GM18498 (cell line): Measurements from ENCODE around the gene SLC16A8.
"Not testable (repeated sequence)": the region's sequence is repeated elsewhere in the genome, so short reads cannot be mapped to it uniquely, and the experiment has no call there.

Experiments
- ATAC-seq: cut with Tn5 transposase; IDR thresholded peaks from one replicate; pipeline ENCODE4 v1.9.1; 2021; ENCODE audit warnings: mild to moderate bottlenecking, moderate library complexity; ENCODE audit not compliant: unreplicated experiment

SLC16A8 gene

DNA sequence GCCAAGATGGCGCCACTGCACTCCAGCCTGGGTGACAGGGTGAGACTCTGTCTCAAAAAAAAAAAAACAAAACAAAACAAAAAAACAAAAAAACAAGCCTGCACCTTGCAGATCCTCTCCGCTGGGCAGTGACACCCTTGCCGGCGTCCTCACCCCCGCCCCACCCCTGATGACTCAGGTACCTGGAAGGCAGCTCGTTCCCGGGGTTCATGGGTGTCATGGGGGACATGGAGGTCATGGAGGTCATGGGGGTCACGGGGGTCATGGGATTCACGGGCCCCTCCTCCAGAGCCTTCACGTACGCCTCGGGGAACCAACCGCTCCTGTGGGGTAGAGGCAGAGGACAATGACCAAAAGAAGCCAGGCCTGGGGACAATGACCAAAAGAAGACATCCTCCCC, 3.0 kb upstream of the SLC16A8 start:
- no peak for ATAC-seq

DNA sequence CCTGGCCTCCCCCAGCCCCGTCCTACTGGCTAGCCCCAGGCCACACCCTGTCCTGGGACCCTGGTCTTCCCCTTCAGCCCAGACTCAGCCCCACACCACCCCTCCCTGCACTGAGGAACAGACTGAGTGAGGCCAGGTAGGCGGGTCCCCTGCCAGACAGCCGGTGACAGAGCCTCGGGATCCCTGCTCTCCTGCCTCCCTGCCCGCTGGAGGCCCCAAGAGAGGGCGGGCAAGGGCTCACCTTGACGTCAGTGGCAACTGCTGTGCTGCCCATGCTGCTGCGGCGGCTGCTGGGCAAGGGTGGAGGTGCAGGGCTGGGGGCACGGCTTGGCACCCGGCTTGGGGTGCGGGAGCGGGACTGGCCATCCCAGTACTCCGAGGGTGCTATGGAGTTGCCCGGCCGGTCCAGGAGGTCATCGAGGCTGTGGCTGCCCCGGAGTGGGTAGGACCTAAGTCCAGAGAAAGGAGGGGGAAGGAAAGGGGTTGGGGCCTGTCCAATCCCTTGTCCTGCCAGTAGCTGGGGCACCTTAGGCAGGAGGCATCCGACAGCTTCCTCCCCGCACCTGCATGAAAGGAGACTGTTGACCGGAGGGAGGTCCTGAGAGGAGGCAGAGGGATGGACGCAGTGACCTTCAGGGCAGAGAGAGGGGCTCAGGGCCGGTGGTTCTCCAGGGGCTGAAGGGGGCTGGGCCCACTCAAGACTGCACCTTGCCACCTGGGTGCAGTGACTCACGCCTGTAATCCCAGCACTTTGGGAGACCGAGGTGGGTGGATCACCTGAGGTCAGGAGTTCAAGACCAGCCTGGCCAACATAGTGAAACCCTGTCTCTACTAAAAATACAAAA, 2.2 kb upstream of the SLC16A8 start:
- no peak for ATAC-seq

DNA sequence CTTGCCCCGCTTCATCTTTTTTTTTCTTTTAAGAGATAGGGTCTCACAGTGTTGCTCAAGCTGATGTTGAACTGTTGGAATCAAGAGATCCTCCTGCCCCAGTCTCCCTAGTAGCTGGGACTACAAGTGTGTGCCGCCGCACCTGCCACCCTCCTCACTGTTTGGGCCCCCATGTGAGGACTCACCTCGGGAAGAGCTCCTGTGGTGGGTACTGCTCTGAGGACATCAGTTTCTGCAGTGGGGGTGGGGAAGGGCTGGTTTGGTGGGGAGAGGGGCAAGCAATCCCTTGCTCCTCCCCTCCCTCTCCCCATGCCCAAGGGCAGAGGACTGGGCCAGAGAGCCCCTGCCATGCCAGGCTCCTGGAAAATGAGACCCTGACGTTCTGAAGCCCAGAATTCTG, 1.5 kb upstream of the SLC16A8 start:
- ATAC-seq = no peak

DNA sequence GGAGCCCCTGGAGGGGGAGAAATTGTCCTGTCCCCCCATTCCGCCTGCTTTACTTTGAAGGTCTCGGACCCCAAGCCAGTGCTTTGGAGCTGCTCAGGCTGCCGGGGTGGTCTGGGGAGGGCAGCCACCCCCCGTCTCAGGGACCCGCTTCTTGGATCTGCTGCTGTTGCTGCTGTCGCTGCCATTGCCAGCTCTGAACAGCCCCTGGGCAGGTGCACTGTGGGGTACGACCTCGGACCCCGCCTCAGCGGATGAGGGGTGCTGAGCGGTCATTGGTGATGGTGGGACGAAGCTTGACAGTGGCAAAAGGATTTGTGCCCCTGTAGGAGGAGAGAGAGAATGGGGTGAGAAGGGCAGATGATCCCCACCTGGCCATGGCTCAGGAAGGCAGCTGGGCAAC, 1.1 kb upstream of the SLC16A8 start:
- ATAC-seq = no peak

DNA sequence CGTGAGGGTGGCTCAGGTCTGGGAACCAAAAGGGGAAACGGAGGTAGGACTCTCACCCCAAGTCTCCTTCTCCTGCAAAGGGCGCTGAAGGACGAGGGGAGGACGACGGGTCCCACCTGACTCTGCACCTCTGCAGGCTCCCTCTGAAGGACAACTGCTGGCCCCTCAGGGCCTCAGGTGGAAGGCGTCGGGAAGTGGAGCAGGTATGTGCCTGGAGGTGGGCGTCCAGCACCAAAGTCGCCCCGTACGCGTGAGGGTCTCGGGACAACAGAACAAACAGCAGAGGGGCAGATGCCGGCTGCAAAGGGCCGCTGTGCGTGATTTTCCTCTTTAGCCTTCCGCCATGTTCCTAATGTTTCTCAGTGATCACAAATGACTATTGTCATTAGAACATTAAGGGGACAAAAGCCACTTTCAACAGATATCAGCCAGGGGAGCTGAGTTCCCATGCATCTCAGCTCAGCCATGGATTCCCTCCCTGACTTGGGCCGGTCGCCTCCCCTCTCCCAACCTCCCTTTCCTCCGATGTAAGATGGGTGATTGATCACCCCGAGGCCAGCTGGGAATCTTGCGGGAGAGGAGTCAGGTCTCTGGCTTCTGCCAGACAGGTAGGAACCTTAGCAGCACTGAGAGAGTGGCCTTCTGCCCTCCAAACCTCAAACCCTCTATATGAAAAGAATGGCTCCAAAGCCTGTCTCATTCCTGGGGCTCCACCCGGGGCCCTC, 836 bp downstream of the SLC16A8 start:
- no peak for ATAC-seq

DNA sequence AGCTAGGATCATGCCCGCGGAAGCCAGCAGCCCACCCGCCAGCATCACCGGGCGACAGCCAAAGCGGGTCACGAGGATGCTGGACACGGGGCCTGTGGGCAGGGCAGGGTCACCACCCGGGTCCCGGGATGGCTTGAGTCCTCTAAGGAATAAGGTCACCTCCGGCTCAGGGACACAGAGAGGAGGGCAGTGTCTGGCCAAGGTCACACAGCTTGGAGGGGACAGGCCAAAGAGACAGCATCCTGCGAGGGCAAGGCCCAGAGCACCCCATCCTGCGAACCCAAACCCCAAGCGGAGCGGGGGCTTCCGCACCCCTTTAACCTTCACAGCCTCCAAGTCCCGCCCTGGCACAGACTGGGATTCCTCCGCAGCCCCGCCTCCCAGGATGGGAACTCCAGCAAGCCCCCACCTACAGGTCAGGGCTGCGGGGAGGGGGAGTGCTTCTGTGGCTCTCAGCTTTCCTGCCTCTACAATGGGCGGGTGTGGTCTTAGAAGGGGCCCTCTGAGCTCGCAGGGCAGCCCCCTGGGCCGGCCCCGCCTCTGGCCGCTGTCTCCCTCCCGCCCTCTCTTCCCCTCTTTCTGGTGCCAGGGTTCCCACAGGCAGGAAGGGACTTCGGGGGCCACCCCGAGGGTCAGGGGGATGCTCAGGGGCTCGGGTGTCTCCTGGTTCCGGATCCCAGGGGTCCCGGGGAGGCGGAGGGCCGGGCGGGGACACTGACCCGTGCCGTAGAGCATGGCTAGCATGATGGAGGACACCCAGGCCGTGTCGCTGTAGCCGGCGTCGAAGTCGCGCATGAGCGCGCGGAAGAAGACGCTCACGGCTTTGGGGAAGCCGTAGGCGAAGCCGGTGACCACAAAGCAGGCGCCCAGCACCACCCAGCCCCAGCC, 1.8 kb downstream of the SLC16A8 start:
- ATAC-seq = no peak

DNA sequence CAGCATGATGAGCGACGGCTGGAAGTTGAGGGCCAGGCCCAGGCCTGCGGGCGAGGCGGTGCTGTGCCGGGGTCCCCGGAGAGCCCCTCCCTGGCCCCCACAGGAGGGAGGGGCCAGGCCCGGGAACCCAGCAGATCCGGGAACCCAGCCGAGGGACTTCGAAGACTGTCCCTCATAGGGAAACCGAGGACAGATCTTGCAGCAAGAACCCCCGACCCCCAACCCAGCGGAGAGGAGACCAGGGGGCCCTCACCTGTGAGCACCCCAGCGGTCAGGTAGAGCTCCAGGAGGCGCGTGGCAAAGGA, 2.4 kb downstream of the SLC16A8 start:
- no peak for ATAC-seq

DNA sequence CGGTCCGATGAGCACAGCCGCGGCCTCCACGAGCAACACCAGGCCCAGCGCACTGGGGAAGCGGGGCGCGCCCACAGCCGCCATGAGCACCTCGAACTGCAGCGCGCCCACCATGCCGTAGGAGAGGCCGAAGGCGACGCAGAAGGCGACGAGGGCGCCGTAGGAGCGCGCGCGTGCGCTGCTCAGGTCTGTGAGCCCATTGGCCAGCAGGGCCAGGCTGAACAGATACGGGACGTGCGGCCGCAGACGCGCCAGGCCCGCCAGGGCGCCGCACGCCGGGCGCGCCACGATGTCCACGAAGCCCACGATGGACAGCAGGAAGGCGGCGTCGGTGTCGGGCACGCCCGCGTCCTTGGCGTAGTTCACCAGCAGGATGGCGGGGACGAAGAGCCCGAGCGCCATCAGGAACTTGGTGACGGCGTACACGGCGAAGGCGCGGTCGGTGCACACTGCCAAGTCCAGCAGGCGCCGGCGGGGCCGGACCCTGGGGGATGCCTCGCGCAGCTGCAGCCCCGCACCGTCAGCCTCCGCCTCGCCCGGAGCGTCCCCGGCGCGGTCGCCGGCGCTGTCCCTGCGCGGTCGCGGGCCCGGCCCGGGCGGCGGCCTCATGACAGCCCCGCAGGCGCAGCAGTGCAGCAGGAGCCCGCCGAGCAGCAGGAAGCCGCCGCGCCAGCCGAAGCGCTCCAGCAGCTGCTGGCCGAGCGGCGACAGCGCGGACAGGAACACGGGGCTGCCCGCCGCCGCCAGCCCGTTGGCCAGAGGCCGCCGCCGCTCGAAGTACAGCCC, 2.9 kb downstream of the SLC16A8 start:
- ATAC-seq = no peak

DNA sequence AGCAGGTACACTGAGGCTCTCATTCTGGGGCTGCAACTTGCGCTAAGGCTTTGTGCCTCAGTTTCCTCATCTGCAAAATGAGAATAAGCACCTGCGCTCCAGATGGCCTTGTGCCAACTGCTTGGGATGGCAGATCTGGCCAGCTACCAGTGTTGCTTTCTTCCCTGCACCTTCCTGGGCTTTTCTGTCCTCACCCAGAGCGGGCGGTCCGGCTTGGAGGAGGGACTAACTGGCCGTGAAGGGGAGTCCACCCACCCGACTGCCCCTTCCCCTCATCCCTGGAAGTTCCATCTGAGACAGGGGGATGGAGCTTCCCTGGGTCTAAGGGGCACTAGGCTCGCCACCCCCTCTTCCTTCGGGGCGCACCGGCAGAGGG, 3.5 kb downstream of the SLC16A8 start:
- no peak for ATAC-seq

DNA sequence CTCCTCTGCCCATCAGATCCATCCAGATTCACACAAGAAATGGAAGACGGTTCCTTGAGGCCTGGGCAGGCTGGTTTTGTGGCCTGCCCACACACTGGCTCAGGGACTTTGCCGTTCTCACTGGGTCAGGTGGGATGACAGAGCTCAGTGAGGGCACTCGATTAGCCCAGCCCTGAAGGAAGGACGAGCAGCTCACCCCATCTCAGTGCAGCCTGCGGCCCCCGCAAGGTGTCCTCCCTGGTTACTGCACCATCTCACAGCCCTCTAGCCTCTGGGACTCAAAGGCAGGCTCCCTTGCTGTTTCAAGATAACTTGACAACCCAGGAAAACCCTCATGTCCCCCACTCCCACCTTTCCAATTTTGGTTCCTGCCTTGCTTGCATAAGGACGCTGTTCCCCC, 4.2 kb downstream of the SLC16A8 start:
- ATAC-seq = no peak

DNA sequence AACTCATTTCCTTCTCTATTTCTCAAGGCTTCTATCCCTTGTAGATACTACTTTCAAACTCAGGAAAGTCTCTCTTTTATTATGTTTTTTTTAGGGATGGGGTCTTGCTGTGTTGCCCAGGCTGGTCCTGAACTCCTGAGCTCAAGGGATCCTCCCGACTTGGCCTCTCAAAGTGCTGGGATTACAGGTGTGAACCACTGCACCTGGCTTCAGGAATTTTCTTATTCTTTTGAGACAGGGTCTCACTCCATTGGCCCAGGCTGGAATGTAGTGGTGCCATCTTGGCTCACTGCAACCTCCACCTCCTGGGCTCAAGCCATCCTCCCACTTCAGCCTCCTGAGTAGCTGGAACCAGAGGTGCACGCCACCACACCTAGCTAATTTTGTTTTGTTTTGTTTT, 4.8 kb downstream of the SLC16A8 start:
- ATAC-seq = not testable (repeated sequence)

DNA sequence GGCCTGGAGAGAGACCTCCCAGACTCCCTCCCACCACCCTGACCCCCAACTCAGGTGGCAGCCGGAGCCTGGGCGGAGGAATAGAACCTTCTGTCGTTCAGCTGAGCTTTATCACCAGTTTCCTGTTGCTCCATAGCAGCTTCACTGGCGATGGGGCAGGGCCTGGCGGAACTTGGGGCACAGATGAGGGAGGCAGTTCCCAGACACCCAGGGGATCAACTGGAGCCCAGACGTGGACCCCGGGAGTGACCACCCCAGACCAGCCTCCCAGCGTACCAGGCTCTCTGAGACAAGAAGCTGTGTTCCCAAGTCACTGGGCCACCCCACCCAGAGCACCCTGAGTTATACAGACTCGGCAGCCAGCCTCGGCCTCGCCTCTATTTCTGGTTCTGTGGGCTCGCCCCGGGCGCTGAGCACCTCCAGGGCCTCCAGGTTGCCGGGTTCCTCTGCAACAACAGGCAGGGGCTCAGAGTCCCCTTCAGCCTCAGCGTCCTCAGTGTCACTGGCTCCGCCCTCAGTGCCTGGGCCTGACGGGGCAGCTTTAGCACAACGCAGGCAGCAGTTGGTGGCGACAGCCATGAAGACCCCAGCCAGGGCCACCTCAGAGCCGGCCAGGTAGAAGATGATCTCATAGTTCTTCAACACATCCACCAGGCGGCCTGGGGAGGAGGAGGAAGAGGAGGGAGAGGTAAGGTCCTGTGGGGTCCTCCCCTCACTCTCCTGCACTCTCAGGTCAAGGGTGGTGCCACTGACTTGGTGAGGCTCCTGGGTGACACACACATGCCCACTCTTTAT, 5.7 kb downstream of the SLC16A8 start:
- ATAC-seq = no peak

DNA sequence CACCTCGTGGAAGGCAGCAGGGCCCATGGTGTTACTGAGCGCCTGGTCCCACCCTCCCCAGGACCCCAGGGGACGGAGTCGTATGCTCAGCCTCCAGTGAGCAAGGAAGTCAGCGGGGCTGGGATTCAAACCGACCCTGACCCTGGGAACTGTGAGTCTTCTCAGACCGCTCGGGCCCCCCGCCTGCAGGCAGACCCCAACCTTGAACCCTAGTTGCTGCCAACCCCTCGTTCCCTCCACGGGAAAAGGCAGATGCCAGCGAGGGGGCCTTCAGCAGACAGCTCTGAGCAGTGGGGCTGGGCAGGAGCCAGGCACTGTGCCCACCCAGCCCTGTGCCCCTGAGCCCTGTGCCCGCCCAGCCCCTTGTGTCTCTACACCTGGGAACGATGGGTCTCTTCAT, 6.4 kb downstream of the SLC16A8 start:
- no peak for ATAC-seq

DNA sequence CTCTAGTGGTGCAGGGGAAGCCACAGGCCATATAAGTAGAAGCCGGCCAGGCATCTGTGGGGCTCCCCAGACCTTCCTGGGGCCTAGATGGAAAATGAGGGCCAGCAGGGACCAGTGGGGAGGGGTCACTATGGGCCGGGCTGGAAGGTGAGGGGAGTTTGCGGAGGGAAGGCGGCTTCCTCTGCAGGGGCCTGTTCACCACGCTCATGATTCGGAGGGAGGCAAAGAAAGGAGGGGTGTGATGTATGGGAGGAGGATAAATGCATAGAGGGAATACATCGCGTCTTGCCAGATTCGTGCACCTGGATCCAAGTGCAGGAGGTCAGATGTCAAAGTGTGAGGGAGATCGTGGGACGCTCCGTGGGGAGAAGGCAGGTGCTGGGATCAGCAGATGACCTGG, 6.9 kb downstream of the SLC16A8 start:
- ATAC-seq = no peak

DNA sequence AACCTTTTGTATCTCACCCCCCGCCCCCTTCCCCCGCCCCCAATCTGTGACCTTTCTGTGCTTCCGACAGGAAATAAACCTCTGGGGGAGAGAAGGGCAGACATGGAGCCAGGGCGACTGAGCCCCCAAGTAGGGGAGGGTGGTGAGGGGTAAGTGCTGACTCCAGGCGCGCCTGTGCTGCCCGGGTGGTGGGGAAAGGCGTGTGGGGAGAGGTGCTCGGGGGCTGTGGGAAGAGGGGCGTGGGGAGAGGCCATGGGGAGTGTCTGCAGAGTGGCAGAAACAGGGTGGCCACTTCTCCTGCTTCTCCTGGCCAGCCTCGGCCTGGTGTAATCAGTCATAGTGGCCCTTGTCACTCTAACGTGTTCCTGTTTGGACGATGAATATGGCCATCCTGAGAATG, 8.0 kb downstream of the SLC16A8 start:
- ATAC-seq = no peak

DNA sequence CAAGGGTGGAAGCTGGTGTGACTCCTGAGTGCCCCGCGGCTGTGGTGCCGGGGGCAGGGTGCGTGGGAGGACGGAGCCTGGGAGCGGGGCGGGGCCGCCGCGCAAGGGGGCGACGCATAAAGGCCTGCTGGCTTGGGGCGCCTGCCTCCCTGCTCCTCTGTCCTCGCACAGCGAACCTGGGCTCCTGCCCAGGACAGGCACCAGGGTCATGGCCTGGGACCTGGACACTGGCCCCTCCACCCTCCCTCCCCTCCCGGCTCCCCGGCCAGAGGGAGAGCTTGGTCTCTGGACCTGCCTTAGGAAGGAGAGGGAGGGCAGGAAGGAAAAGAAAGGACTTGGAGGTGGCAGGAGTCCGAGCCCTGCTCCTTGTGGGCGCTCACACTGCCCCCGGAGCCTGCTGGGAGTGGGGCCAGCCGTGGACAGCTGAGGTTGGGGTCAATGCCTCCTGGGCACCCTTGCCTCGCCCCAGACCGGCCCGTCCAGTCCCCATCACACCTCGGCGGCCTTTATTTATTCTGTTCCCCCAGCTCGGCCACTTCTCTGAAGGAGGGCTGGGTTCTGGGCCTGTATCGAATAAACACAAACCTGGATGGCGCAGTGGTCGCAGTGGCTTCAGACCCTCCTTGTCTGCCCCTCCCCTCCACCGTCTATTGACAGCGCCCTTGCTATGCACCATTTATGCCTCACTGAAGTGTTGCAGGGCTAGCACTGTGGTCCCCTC, 8.7 kb downstream of the SLC16A8 start:
- no peak for ATAC-seq

DNA sequence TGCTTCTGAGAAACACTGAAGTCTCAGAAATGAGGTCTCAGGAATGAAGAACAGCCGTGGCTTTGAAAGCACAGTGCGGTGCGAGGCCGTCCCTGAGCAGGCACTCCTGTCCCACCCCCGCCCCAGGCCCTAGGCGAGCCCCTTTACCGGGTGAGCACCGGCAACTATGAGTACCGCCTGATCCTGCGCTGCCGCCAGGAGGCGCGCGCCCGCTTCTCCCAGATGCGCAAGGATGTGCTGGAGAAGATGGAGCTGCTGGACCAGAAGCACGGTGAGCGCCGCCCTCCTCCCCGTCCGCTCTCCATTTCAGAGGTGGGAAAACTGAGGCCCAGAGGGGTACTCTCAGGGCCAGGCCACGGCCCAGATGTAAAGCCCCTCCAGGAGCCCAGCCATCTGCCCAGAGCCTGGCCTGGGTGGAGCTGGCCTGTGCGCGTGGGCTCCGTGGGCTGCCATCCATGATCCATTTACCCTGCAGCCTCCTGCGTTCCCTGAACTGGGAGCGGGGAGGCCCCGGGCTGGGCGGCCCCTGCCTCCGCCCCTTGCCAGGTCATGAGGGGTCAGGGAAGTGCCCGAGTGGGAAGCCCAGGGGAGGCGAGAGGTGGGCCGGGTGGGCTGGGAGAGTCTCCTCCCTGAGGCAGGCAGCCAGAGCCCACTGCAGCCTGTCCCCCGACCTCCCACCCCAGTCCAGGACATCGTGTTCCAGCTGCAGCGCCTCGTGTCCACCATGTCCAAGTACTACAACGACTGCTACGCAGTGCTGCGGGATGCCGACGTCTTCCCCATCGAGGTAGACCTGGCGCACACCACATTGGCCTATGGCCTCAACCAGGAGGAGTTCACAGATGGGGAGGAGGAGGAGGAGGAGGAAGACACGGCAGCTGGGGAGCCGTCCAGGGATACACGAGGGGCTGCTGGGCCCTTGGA, 9.5 kb downstream of the SLC16A8 start:
- no peak for ATAC-seq
